NCI-H1105 (cell line): ENCODE data around the gene ACAD11.
A peak's percentile ranks its signal among the peaks of the same experiment; 100 is the strongest.

Experiments
- DNase-seq: peaks from one replicate; lab custom pipeline; 2025; lab: John Stamatoyannopoulos, UW

ACAD11 gene

GRCh38 chr3:132659365-132660051 is at the start of gene ACAD11:
Gene ACAD11 (minus strand): TSS chr3:132659809. CDS start chr3:132659751, 58 bp downstream.
- DNase-seq: peak; percentile 82

GRCh38 chr3:132703733-132704132 is 44.1 kb upstream of the ACAD11 start:
- DNase-seq: no peak

DNA sequence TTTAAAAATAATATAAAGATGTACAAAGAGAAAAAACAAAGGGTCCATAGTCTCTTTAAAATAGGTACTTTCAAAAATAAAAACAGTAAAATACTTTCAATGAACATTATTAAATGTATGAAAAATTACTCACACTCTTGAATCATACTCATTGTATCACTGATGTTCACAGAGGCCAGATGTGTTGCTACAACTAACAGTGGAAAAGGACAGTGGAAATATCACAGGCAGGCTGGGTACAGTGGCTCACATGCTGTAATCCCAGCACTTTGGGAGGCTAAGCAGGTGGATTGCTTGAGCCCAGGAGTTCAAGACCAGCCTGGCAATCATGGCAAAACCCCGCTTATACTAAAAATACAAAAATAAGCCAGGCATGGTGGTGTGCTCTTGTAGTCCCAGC is 35.8 kb upstream of the ACAD11 start:
- no peak for DNase-seq

- no peak for DNase-seq
Observed at GRCh38 chr3:132694991-132695390, 35.4 kb upstream of the ACAD11 start.

DNA sequence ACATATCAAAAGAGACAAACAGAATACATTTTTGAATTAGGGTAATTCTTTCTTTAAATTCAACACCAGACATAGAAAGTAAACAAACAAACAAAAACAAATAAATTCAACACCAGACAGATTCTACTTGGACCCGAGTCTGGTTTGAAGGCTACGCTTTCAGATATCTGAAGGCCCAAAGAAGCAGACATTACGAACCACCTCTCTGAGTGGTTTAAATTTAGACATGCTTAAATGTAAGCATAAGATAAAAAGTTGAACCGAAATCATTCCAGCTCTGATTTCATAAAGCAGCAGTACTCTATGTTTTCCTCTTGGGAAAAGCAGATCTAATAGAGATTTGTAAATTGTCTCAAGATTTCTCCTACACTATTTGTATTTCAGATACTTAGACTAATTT is 30.4 kb upstream of the ACAD11 start:
- no peak for DNase-seq

DNA sequence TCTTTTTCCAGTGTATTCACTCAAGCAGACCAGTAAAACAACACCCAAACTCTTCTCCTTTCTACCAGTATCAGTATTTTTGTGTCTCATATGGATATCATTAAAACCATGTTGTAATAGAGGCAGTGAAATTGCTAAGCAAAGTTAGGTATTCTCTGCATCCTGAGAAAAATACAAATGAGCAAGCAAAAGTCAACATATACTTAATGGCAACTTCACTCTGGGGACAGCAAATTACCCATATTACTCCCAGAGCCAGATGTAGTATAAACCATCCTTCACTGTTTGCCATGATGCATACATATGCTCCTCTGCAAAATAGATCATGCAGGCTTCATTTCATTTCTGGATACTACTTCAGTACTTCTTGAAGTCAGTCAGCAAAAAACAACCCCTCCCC is 22.6 kb upstream of the ACAD11 start:
- no peak for DNase-seq

DNA sequence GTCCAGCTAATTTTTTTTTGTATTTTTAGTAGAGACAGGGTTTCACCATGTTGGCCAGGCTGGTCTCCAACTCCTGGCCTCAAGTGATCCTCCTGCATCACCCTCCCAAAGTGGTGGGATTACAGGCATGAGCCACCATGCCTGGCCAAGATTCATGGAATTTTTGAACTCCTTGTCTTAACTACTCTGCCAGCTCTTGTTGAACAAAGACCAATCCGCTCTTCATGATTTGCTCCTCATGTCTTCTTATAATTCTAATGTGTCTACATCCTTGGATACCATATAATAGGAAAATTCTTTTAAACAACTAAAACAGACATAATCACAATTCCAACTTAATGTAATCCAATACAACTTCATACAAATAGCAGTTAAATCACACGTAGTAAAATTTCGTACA is 21.8 kb upstream of the ACAD11 start:
- no peak for DNase-seq

GRCh38 chr3:132679911-132680310 is 20.3 kb upstream of the ACAD11 start:
- no peak for DNase-seq

GRCh38 chr3:132675408-132675807 is 15.8 kb upstream of the ACAD11 start:
- DNase-seq: no peak

DNA sequence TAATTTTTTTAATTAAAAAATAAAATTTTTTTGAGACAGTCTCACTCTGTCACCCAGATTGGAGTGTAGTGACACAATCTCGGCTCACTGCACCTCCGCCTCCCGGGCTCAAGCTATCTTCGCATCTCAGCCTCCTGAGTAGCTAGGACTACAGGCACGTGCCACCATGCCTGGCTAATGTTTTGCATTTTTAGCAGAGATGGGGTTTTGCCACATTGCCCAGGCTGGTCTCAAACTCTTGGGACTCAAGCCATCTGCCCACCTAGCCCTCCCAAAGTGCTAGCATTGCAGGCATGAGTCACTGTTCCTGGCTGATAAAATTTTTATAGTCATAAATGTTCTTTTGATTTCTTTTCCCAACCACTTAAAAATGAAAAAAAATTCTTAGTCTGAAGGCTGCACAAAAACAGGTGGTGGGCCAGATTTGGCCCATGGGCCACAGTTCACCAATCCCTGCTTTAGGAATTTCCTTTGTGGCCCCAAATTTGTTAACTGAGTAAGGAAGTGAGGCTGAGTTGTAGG is 9.7 kb upstream of the ACAD11 start:
- no peak for DNase-seq

GRCh38 chr3:132665230-132665745 is 5.7 kb upstream of the ACAD11 start:
- no peak for DNase-seq

DNA sequence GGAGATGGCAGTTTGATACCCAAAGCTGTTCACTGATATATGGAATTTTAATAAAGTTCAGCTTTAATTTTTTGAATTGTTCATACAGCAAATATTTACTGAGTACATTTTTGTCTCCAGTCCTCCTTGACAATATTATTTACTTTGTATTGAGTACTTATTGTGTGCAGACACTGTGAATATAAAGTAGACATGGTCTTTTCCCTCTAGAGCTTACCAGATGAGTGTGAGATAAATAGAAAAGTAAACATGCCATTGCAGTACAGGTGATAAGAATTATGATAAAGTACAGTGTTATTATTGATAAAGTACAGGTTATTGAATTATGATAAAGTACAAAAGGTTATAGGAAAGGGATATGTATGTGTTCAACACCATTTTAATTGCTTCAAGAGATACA is 2.6 kb upstream of the ACAD11 start:
- no peak for DNase-seq

GRCh38 chr3:132661101-132661500 is 1.5 kb upstream of the ACAD11 start:
- DNase-seq: no peak

- no peak for DNase-seq
Observed at GRCh38 chr3:132660811-132661070, 1.1 kb upstream of the ACAD11 start.

GRCh38 chr3:132660052-132660810 is 622 bp upstream of the ACAD11 start, which contains the start of gene UBA5:
Gene UBA5 (plus strand): TSS chr3:132660329. CDS start chr3:132660538, 209 bp downstream.
- peak; percentile 82 for DNase-seq

- no peak for DNase-seq
Observed at GRCh38 chr3:132659000-132659364, 627 bp downstream of the ACAD11 start.

DNA sequence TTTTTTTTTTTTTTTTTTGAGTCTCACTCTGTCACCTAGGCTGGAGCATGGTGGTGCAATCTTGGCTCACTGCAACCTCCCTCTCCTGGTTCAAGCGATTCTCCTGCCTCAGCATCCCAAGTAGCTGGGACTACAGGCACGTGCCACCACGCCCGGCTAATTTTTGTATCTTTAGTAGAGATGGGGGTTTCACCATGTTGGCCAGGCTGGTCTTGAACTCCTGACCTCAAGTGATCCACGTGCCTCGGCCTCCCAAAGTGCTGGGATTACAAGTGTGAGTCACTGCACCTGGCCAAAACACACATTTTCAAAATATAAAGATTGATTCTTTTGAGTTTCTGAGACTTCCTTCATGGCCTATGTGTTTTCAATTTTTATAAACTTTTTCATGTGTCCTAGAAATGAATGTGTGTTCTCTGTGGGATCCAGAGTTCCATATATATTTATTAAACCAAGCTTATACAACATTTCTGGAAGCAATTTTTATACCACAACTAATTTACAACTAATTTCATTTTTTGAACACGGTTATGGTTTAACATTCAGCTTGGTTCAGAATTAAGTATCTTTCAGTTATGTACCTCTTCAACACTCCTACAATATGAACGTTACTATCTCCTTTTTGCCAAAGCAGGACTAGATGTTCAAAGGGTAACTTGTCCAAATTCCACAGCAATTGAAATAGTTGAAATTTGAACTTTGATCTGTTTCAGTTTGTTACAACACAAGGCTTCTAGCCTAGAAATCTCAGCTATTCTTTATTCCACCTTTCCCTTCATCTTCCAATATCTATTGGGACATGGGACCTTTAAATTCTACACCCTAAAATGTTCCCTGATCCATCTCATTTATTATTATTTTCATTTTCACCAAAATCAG is 1.5 kb downstream of the ACAD11 start:
- DNase-seq: no peak

- no peak for DNase-seq
Observed at GRCh38 chr3:132655471-132655870, 4.1 kb downstream of the ACAD11 start.

DNA sequence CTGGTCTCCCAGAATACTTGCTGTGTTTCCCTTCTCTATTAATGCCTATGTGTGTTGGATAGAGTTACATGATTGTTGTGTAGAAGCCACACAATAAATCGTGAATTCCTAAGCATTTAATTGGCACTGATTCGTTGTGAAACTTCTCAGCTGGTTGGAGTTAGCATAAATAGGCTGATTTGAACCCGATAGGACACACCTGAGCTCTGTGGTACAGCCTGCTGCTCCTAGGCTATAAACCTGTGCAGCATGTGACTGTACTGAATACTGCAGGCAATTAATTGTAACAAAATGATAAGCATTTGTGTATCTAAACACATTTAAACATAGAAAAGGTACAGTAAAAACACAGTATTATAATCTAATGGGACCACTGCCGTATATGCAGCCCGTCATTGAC is 4.9 kb downstream of the ACAD11 start:
- DNase-seq: no peak

DNA sequence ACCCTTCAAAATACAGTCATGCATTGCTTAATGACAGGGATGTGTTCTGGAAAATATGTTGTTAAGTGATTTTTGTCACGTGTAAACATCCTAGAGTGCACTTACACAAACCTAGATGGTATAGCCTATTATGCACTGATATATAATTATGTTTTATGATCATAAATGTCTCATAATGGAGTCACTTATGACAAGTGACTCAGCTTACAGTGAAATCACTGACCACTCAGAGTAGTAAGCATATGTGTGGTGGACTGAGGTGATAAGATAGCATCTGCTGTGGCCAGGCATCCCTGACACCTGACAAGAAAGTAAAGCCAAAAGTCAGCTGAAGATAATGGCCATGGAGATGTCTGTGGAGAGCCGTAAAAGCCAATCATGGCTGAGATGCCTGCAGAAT is 5.4 kb downstream of the ACAD11 start:
- DNase-seq: peak; percentile 84

DNA sequence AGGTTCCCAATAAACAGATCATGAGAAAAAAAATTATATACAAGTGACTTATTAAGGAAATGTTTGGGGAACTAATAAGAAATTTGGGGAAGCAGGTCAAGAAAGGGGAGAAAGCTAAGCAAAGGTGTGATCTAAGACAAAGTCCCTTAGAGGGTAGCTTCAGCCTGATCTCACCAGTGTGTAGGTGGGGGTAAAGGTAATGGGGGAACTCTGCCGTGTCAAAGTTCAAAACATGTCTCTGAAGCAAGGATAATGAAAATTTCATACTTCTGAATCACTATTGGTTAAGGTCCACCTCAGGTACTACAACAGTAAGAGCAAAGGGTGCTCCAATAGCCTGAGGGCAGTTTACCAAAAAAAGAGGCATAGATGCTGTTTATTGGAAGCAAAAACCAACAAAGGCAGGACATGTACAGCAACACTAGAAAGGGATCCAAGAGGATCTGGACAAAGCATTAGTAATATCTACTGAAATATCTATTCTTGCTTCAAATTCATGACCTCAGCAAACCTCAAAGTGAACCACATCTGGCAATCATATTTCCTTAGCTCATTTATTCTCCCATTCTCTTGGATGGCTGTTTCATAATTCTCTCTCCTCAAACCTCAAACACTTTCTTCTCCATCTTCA is 6.9 kb downstream of the ACAD11 start:
- DNase-seq: no peak

DNA sequence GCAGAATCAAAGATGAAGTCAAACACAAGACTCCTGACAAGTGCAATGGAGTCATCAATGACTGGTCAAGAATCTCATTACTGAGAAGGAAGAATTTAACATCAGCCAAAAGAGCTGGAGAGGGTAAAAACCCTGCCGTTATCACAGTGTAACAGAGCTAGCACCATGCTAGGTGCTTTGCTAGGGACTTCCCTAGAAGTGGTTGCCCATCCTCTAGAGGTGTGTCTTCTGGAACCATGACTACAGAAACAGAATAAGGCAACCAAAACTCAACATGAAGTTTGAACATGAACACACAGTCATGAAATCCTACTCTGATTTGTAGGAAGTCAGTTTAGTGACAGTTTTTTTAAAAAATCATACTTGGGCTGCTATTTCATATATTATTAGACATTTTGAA is 9.5 kb downstream of the ACAD11 start:
- no peak for DNase-seq
